ENCODE results near the gene CLCN7.
"Not testable (repeated sequence)": the region's sequence is repeated elsewhere in the genome, so short reads cannot be mapped to it uniquely, and the experiment has no call there.

CLCN7 gene

DNA sequence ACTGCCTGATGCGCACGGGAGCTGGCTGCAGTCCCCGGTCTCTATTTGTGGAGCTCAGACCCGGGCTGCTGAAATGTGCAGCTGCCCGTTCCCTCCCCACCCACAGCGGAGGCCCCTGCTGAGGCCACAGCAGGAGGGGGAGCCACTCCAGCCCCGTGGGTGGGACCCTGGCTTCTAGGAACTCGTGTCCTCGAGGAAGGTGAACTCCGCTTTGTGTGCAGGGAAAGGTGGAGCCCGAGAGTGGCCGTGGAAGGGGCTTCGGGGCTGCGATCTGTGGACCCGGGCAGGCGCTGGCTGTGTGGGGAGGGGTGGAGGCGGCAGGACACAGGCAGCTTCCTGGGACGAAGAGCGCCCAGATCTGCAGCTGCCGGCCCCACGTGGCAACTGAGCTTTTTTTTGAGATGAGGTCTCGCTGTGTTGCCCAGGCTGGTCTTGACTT, 33.4 kb downstream of the CLCN7 start:
- H3K18ac ChIP-seq (ENCODE audit: low read depth in 1 of 2, low read length in 2 of 2) = no peak overlapping the region
- no peak overlapping the region for H4K91ac ChIP-seq (ENCODE audit: low read length)
- no peak overlapping the region for H2AFZ ChIP-seq (ENCODE audit: low read depth, low read length)
- no peak overlapping the region for H2AK5ac ChIP-seq (ENCODE audit: low read length, severe bottlenecking)
- H3K36me3 ChIP-seq (ENCODE audit: control insufficient read depth in 1 of 2, insufficient read depth in 2 of 2, low read depth in 1 of 2, low read length in 2 of 2) = peaks cover 9 to 23% of the 10 kb centered on the region in 2 experiments
- no peak overlapping the region for H3K9ac ChIP-seq (ENCODE audit: low read length)
- no peaks in the 10 kb centered on the region for H3K27me3 ChIP-seq (ENCODE audit: control insufficient read depth in 1 of 2, insufficient read depth in 1 of 2, low read length in 2 of 2)
- no peak overlapping the region for H2BK12ac ChIP-seq (ENCODE audit: low read length in 2 of 2)
- no peak overlapping the region for H3K4me2 ChIP-seq (ENCODE audit: low read length, poor library complexity, severe bottlenecking)
- no peaks in the 10 kb centered on the region for H3K9me3 ChIP-seq (ENCODE audit: control insufficient read depth, low read length)
- no peaks in the 10 kb centered on the region for H3K79me1 ChIP-seq (replicated peaks; ENCODE audit: low read length, poor library complexity, severe bottlenecking)
- no peak overlapping the region for H3K14ac ChIP-seq (ENCODE audit: low read length in 2 of 2)
- no peak for DNase-seq
- no peak overlapping the region for H3K4ac ChIP-seq (ENCODE audit: low read depth in 1 of 2, low read length in 2 of 2)
- 89% methylated on average over 22 of the region's 22 CpGs for WGBS
- no peak overlapping the region for H3K27ac ChIP-seq (ENCODE audit: low read length, poor library complexity, severe bottlenecking)
- no peak overlapping the region for H2BK15ac ChIP-seq (ENCODE audit: low read depth, poor library complexity, severe bottlenecking)
- H3K23ac ChIP-seq (ENCODE audit: low read length in 2 of 2) = no peak overlapping the region
- H3K4me1 ChIP-seq (ENCODE audit: control insufficient read depth, insufficient read depth, low read depth, low read length) = peaks cover 16% of the 10 kb centered on the region
- H2BK5ac ChIP-seq (ENCODE audit: low read depth, low read length, poor library complexity, severe bottlenecking) = no peak overlapping the region
- H2BK120ac ChIP-seq (ENCODE audit: low read depth, low read length) = no peak overlapping the region
- no peak overlapping the region for H3K4me3 ChIP-seq (ENCODE audit: insufficient read depth in 1 of 2, low read depth in 1 of 2, low read length in 2 of 2)
- H4K8ac ChIP-seq (ENCODE audit: low read length) = no peak overlapping the region

- not testable (repeated sequence) for H2BK15ac ChIP-seq (ENCODE audit: low read depth, poor library complexity, severe bottlenecking); H4K8ac ChIP-seq (ENCODE audit: low read length); H2AK5ac ChIP-seq (ENCODE audit: low read length, severe bottlenecking); H3K9ac ChIP-seq (ENCODE audit: low read length); H2BK12ac ChIP-seq (ENCODE audit: low read length in 2 of 2); H3K14ac ChIP-seq (ENCODE audit: low read length in 2 of 2); H3K36me3 ChIP-seq (ENCODE audit: control insufficient read depth in 1 of 2, insufficient read depth in 2 of 2, low read depth in 1 of 2, low read length in 2 of 2); H3K27ac ChIP-seq (ENCODE audit: low read length, poor library complexity, severe bottlenecking); H3K27me3 ChIP-seq (ENCODE audit: control insufficient read depth in 1 of 2, insufficient read depth in 1 of 2, low read length in 2 of 2); H2BK120ac ChIP-seq (ENCODE audit: low read depth, low read length); DNase-seq; H3K9me3 ChIP-seq (ENCODE audit: control insufficient read depth, low read length); H2AFZ ChIP-seq (ENCODE audit: low read depth, low read length); H4K91ac ChIP-seq (ENCODE audit: low read length); H3K18ac ChIP-seq (ENCODE audit: low read depth in 1 of 2, low read length in 2 of 2); H3K4ac ChIP-seq (ENCODE audit: low read depth in 1 of 2, low read length in 2 of 2); H3K23ac ChIP-seq (ENCODE audit: low read length in 2 of 2); H2BK5ac ChIP-seq (ENCODE audit: low read depth, low read length, poor library complexity, severe bottlenecking); H3K4me3 ChIP-seq (ENCODE audit: insufficient read depth in 1 of 2, low read depth in 1 of 2, low read length in 2 of 2); H3K4me2 ChIP-seq (ENCODE audit: low read length, poor library complexity, severe bottlenecking); H3K79me1 ChIP-seq (replicated peaks; ENCODE audit: low read length, poor library complexity, severe bottlenecking)
- 83% methylated on average over 4 of the region's 4 CpGs for WGBS
- peaks cover 16% of the 10 kb centered on the region for H3K4me1 ChIP-seq (ENCODE audit: control insufficient read depth, insufficient read depth, low read depth, low read length)
Observed at GRCh38 chr16:1439699-1440074, 35.1 kb downstream of the CLCN7 start.

- H3K4me2 ChIP-seq (ENCODE audit: low read length, poor library complexity, severe bottlenecking) = no peak overlapping the region
- peak overlapping the region; percentile 0 for H4K8ac ChIP-seq (ENCODE audit: low read length)
- no peak overlapping the region for H3K27ac ChIP-seq (ENCODE audit: low read length, poor library complexity, severe bottlenecking)
- no peak overlapping the region for H3K18ac ChIP-seq (ENCODE audit: low read depth in 1 of 2, low read length in 2 of 2)
- H4K91ac ChIP-seq (ENCODE audit: low read length) = no peak overlapping the region
- H2BK12ac ChIP-seq (ENCODE audit: low read length in 2 of 2) = no peak overlapping the region
- H2AK5ac ChIP-seq (ENCODE audit: low read length, severe bottlenecking) = no peak overlapping the region
- no peak for DNase-seq
- H3K27me3 ChIP-seq (ENCODE audit: control insufficient read depth in 1 of 2, insufficient read depth in 1 of 2, low read length in 2 of 2) = no peaks in the 10 kb centered on the region
- peaks cover 16% of the 10 kb centered on the region for H3K4me1 ChIP-seq (ENCODE audit: control insufficient read depth, insufficient read depth, low read depth, low read length)
- no peak overlapping the region for H2BK15ac ChIP-seq (ENCODE audit: low read depth, poor library complexity, severe bottlenecking)
- WGBS = 87% methylated on average over 20 of the region's 27 CpGs
- no peak overlapping the region for H3K9ac ChIP-seq (ENCODE audit: low read length)
- no peaks in the 10 kb centered on the region for H3K9me3 ChIP-seq (ENCODE audit: control insufficient read depth, low read length)
- H3K4ac ChIP-seq (ENCODE audit: low read depth in 1 of 2, low read length in 2 of 2) = no peak overlapping the region
- H2AFZ ChIP-seq (ENCODE audit: low read depth, low read length) = no peak overlapping the region
- H3K36me3 ChIP-seq (ENCODE audit: control insufficient read depth in 1 of 2, insufficient read depth in 2 of 2, low read depth in 1 of 2, low read length in 2 of 2) = peaks cover 0 to 5% of the 10 kb centered on the region in 2 experiments
- no peak overlapping the region for H3K14ac ChIP-seq (ENCODE audit: low read length in 2 of 2)
- no peaks in the 10 kb centered on the region for H3K79me1 ChIP-seq (replicated peaks; ENCODE audit: low read length, poor library complexity, severe bottlenecking)
- no peak overlapping the region for H2BK120ac ChIP-seq (ENCODE audit: low read depth, low read length)
- no peak overlapping the region for H3K4me3 ChIP-seq (ENCODE audit: insufficient read depth in 1 of 2, low read depth in 1 of 2, low read length in 2 of 2)
- H3K23ac ChIP-seq (ENCODE audit: low read length in 2 of 2) = no peak overlapping the region
- no peak overlapping the region for H2BK5ac ChIP-seq (ENCODE audit: low read depth, low read length, poor library complexity, severe bottlenecking)
Observed at GRCh38 chr16:1439058-1439698, 35.6 kb downstream of the CLCN7 start.

DNA sequence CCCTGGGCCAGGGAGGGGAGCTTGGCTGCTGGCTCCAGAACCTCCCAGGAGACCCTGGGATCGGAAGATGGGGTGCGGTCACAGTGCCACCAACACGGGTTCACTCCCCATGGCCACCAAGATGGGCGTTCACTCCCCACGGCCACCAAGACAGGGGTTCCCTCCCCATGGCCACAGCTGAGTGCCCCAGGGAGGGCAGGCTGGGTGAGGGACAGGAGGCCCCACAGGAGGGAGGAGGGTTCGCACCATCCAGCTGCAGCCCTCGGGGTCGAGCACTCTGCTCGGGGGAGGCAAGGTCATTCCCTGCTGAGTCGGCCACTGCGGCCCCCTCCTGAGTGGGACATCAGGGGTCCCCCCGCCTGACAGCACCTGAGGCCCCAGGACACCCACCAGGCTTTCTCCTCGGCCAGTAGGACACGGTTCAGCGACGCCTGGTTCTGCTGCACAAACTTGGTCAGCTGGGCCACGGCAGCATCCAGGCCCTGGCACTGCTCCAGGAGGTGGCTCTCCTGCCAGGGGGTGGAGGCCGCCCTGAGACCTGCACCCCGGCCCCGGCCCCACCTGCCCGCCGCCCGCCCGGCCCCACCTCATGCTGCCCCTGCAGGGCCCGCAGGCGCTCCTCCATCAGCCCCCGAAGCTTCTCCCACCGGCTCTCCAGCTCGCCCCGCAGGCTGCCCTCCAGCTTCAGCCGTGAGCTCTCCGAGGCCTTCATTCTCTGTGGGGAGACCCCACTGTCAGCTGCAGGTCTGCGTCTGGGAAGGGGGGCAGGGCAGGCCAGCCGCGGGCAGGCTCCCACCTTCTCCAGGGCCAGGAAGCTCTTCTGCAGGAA, 36.4 kb downstream of the CLCN7 start:
- Histone ChIP-seq H2BK12ac (ENCODE audit: low read length in 2 of 2) (no peak overlapping the region), H2BK5ac (ENCODE audit: low read depth, low read length, poor library complexity, severe bottlenecking) (no peak overlapping the region)

More for the DNA sequence above, 36.4 kb downstream of the CLCN7 start:
- Histone ChIP-seq H4K8ac (ENCODE audit: low read length) (no peak overlapping the region), H2AK5ac (ENCODE audit: low read length, severe bottlenecking) (no peak overlapping the region), H2BK120ac (ENCODE audit: low read depth, low read length) (no peak overlapping the region), H3K14ac (ENCODE audit: low read length in 2 of 2) (no peak overlapping the region), H3K9ac (ENCODE audit: low read length) (no peak overlapping the region), H3K4me1 (ENCODE audit: control insufficient read depth, insufficient read depth, low read depth, low read length) (peaks cover 16% of the 10 kb centered on the region), H4K91ac (ENCODE audit: low read length) (peak overlapping the region; percentile 55), H2AFZ (ENCODE audit: low read depth, low read length) (no peak overlapping the region), H3K27me3 (ENCODE audit: control insufficient read depth in 1 of 2, insufficient read depth in 1 of 2, low read length in 2 of 2) (peaks cover 0 to 2% of the 10 kb centered on the region in 2 experiments), H3K79me1 (replicated peaks; ENCODE audit: low read length, poor library complexity, severe bottlenecking) (no peaks in the 10 kb centered on the region), H3K9me3 (ENCODE audit: control insufficient read depth, low read length) (no peaks in the 10 kb centered on the region), H3K23ac (ENCODE audit: low read length in 2 of 2) (no peak overlapping the region), H2BK15ac (ENCODE audit: low read depth, poor library complexity, severe bottlenecking) (no peak overlapping the region), H3K36me3 (ENCODE audit: control insufficient read depth in 1 of 2, insufficient read depth in 2 of 2, low read depth in 1 of 2, low read length in 2 of 2) (peaks cover 0 to 5% of the 10 kb centered on the region in 2 experiments), H3K4me2 (ENCODE audit: low read length, poor library complexity, severe bottlenecking) (no peak overlapping the region), H3K27ac (ENCODE audit: low read length, poor library complexity, severe bottlenecking) (no peak overlapping the region), H3K4me3 (ENCODE audit: insufficient read depth in 1 of 2, low read depth in 1 of 2, low read length in 2 of 2) (no peak overlapping the region), H3K4ac (ENCODE audit: low read depth in 1 of 2, low read length in 2 of 2) (no peak overlapping the region), H3K18ac (ENCODE audit: low read depth in 1 of 2, low read length in 2 of 2) (no peak overlapping the region)
- whole genome bisulfite sequencing = 88% methylated on average over 35 of the region's 35 CpGs
- DNase-seq = no peak
